Transverse colon (tissue), 4 donors: ENCODE data around the gene FKBP2. TPM values are rescaled to one million over a fixed set of nuclear protein-coding genes. Genes with fewer than 3 reads are reported as not detected.

Experiments used
- DNase-seq: peaks from one replicate; pipeline ENCODE4 v3.0.0-alpha.2; 2019
- H3K27ac ChIP-seq, 4 donors: fragments of 200-600 bp; sonication (generic); 2 replicates each; pipeline ENCODE4 v1.5.1; 2016 to 2018; ENCODE audit warnings: inconsistent platforms in 4 of 4
- H3K27me3 ChIP-seq: fragments of 200-600 bp; sonication (generic); 2 replicates; pipeline ENCODE4 v1.5.1; 2017; ENCODE audit warnings: inconsistent platforms
- H3K36me3 ChIP-seq, 4 donors: fragments of 200-600 bp; sonication (generic); 2 replicates each; pipeline ENCODE4 v1.5.1; 2017 to 2019; ENCODE audit warnings: inconsistent platforms in 4 of 4
- H3K4me1 ChIP-seq, 4 donors: fragments of 200-600 bp; sonication (generic); 2 replicates each; pipeline ENCODE4 v1.5.1; 2017 to 2020; ENCODE audit warnings: inconsistent platforms in 4 of 4
- H3K4me3 ChIP-seq, 4 donors: fragments of 200-600 bp; sonication (generic); 1 replicate in 1 of 4; 2 replicates in 3 of 4; pipeline versions ENCODE4 v1.5.1 to v1.6.1; 2017 to 2019; ENCODE audit warnings: inconsistent platforms in 4 of 4
- H3K9me3 ChIP-seq, 2 donors: fragments of 200-600 bp; sonication (generic); 2 replicates each; pipeline ENCODE4 v1.5.1; 2017 to 2019; ENCODE audit warnings: inconsistent platforms in 2 of 2
- CTCF ChIP-seq, 5 experiments: fragments of 200-600 bp in 3 of 5; fragments of 450-650 bp in 2 of 5; sonication (generic) in 3 of 5; IDR thresholded peaks; 1 replicate in 2 of 5; 2 replicates in 3 of 5; pipeline ENCODE4 v1.5.1; 2016 to 2017; ENCODE audit warnings: antibody characterized with exemption in 5 of 5, inconsistent platforms in 3 of 5, mild to moderate bottlenecking in 2 of 5, moderate library complexity in 1 of 5
- EP300 ChIP-seq: sonication (generic); formaldehyde crosslinking; IDR thresholded peaks from one replicate; pipeline ENCODE4 v1.6.1; 2017; ENCODE audit warnings: antibody characterized with exemption, low read depth
- POLR2A ChIP-seq: fragments of 450-650 bp; IDR thresholded peaks from one replicate; pipeline ENCODE4 v1.6.1; 2016; ENCODE audit warnings: antibody characterized with exemption, mild to moderate bottlenecking, moderate library complexity
- POLR2AphosphoS5 ChIP-seq, 3 donors: sonication (generic); formaldehyde crosslinking; IDR thresholded peaks; one replicate each; pipeline ENCODE4 v1.6.1; 2016; ENCODE audit warnings: antibody characterized with exemption in 3 of 3
- WGBS, 2 donors: methylation state at CpG; one replicate each; pipeline ENCODE4 v1.1.5; 2018; ENCODE audit warnings: low coverage in 1 of 2; 5-methylcytosine and 5-hydroxymethylcytosine counted together
- in situ Hi-C, 4 donors: fragments of 200-750 bp; cut with MboI; loops; one replicate each; pipeline versions ENCODE4 v1.15.0 to v1.15.1; 2017; ENCODE audit warnings: low sequenced_read_pairs in 3 of 4, low pct_ligation_motif_present in 1 of 4, low pct_unique_long_range_greater_than_20kb in 1 of 4
- intact Hi-C: fragments of 100-400 bp; cut with DNase I; formaldehyde crosslinking; loops from one replicate; pipeline ENCODE4 v1.15.1; 2023; ENCODE audit warnings: low total_unique reads
- total RNA-seq, 4 donors: library from RNA; depleted of rRNA; stranded (reverse); fragments of >200 nt; gene quantifications; one replicate each; pipeline ENCODE4 v1.1.0, GENCODE V29; 2016

The FKBP2 gene
- total RNA-seq, 4 donors from 2014 or later, result 63.6 to 203 (median 102) TPM

- no peaks in the 10 kb centered on the region for H3K36me3 ChIP-seq
- no peaks in the 10 kb centered on the region for H3K27me3 ChIP-seq
- peak; percentile 64 for TF ChIP-seq POLR2A
- peak; percentile 31 to 65 (median 59) for TF ChIP-seq POLR2AphosphoS5 (IDR thresholded peaks at IDR 0.05)
- TF ChIP-seq CTCF (IDR thresholded peaks at IDR 0.05), result no peak
- TF ChIP-seq EP300, result no peak
- intact Hi-C loops, result no loop called here
- in situ Hi-C loops, result no loop called here
- WGBS, 2 donors, result 1% methylated on average over 57 of the region's 62 CpGs; no CpG with 5 or more reads in 1 of the 2 donors
- peak within 1 kb of the TSS; percentile 58 to 87 (median 72) for H3K4me3 ChIP-seq
- DNase-seq, result peak; percentile 96
- no peaks in the 10 kb centered on the region for H3K9me3 ChIP-seq
- H3K4me1 ChIP-seq, result peaks cover 20 to 71% (median 50%) of the 10 kb centered on the region in 4 donors
- H3K27ac ChIP-seq, result peak within 1 kb of the TSS; percentile 93 to 95 (median 94)
These were observed 10.5 kb upstream of the FKBP2 start, which contains the start of gene DNAJC4 for GRCh38 chr11:64230171-64230984. TSS of gene DNAJC4 (plus strand) at chr11:64230548. CDS start at chr11:64230855, 307 bp downstream.

GRCh38 chr11:64230985-64231365 is 9.9 kb upstream of the FKBP2 start:
- no peak for TF ChIP-seq POLR2AphosphoS5 (IDR thresholded peaks at IDR 0.05)
- no peak for TF ChIP-seq CTCF (IDR thresholded peaks at IDR 0.05)
- no peak for TF ChIP-seq POLR2A
- TF ChIP-seq EP300, result no peak
- Histone ChIP-seq H3K27me3 (no peaks in the 10 kb centered on the region), H3K36me3 (no peaks in the 10 kb centered on the region), H3K4me1 (peaks cover 18 to 75% (median 53%) of the 10 kb centered on the region in 4 donors), H3K27ac (peak overlapping the region; percentile 93 to 95 (median 94)), H3K4me3 (peak overlapping the region; percentile 58 to 87 (median 72)), H3K9me3 (no peaks in the 10 kb centered on the region)
- in situ Hi-C loops (no loop called here), intact Hi-C loops (no loop called here)
- DNase-seq, result no peak
- 4 to 17% methylated on average over 1 to 8 of the region's 8 CpGs for WGBS, 2 donors

- in situ Hi-C loops, result no loop called here
- Histone ChIP-seq H3K27ac (peak overlapping the region in 3 of 4 donors; percentile 93 to 95 (median 94)), H3K4me3 (peak overlapping the region in 2 of 4 donors; percentile 71 to 87), H3K36me3 (no peaks in the 10 kb centered on the region), H3K4me1 (peaks cover 18 to 78% (median 54%) of the 10 kb centered on the region in 4 donors), H3K27me3 (no peaks in the 10 kb centered on the region), H3K9me3 (no peaks in the 10 kb centered on the region)
- no peak for DNase-seq
- TF ChIP-seq POLR2AphosphoS5 (IDR thresholded peaks at IDR 0.05) (no peak), CTCF (IDR thresholded peaks at IDR 0.05) (no peak)
- WGBS, 2 donors, result 78% methylated on average over 7 of the region's 7 CpGs; no CpG with 5 or more reads in 1 of the 2 donors
- intact Hi-C loops, result no loop called here
These were observed 9.3 kb upstream of the FKBP2 start for GRCh38 chr11:64231546-64231945.

GRCh38 chr11:64232182-64232966 is 8.5 kb upstream of the FKBP2 start:
- Histone ChIP-seq H3K36me3 (no peaks in the 10 kb centered on the region), H3K27me3 (no peaks in the 10 kb centered on the region), H3K27ac (peak overlapping the region in 1 of 4 donors; percentile 93), H3K9me3 (no peaks in the 10 kb centered on the region), H3K4me1 (peaks cover 15 to 79% (median 53%) of the 10 kb centered on the region in 4 donors), H3K4me3 (no peak overlapping the region)
- in situ Hi-C loops, result no loop called here
- TF ChIP-seq POLR2AphosphoS5 (IDR thresholded peaks at IDR 0.05), result no peak
- TF ChIP-seq CTCF (IDR thresholded peaks at IDR 0.05), result no peak
- TF ChIP-seq EP300, result no peak
- TF ChIP-seq POLR2A, result no peak
- intact Hi-C loops, result no loop called here
- WGBS, 2 donors, result 86% methylated on average over 15 of the region's 15 CpGs; no CpG with 5 or more reads in 1 of the 2 donors
- DNase-seq, result no peak
